HG03354 (cell line): ENCODE data around the gene NRG3.
"Not testable (repeated sequence)": the region's sequence is repeated elsewhere in the genome, so short reads cannot be mapped to it uniquely, and the experiment has no call there.

ENCODE experiments used
- ATAC-seq: cut with Tn5 transposase; IDR thresholded peaks from one replicate; pipeline ENCODE4 v1.9.1; 2021; ENCODE audit warnings: mild to moderate bottlenecking; ENCODE audit not compliant: unreplicated experiment, poor library complexity, severe bottlenecking

The NRG3 gene

GRCh38 chr10:82910301-82910700 is 1035.3 kb downstream of the NRG3 start:
- ATAC-seq = no peak

DNA sequence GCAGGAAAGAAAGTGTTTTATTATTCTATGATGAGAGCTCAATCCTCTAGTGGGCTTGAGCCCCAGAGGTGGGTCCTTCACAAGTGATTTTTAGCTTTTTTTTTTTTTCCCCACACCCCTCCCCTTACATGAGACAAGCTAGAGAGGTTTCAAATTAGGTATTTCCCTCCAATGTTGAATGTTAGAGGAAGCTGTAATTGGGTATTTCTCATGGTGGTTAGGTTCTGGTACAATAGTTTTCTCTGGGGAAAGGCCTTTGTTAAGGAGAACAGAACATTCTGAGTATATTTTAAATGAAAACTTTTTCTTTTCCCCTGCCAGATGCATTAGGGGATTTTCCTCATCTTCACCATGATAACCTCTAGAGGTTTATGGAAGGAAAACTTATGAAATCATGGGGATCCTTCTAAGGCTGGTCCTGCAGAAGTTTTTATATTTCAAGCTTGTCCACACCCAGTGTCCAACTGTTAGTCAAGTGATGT is 1039.7 kb downstream of the NRG3 start:
- no peak for ATAC-seq

DNA sequence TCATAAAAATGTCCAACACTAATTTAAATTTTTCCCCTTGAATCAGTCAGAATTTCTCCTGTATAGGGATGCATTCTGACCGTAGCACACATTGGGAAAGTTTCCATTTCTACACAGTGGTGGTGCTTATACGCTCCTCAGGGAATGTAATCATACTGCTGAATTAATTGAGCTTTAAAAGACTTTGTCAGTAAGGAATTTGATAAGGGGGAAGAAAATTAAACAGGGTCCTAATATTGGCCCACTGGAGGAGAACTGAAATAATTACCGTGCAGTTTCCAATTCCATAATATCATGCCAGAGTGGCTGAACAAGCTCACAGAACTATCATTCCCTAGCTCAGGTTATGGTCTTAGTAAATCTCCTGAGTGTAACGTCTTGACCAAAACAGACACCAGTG is 1041.9 kb downstream of the NRG3 start:
- ATAC-seq = no peak

- no peak for ATAC-seq
These were observed 1043.0 kb downstream of the NRG3 start for GRCh38 chr10:82918022-82918421.

- no peak for ATAC-seq
These were observed 1047.1 kb downstream of the NRG3 start for GRCh38 chr10:82922046-82922445.

DNA sequence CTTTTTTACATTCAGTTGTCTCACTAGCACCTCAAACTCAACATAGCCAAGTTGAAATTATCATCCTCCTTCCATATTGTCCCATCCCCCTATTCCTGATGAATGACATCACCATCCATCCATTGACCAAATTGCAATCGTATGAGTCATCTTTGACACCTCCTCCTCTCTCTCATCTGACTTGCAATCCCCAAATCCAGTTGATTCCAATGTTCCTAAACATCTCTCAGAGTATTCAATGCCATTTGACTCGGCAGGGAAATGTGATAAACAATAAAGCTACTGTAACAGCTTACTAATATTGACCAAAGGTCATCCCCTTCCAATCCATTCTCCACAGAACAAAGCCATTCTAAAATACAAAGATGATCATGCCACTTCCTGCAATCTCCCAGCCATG is 1047.8 kb downstream of the NRG3 start:
- ATAC-seq = no peak

GRCh38 chr10:82924711-82925110 is 1049.7 kb downstream of the NRG3 start:
- no peak for ATAC-seq

DNA sequence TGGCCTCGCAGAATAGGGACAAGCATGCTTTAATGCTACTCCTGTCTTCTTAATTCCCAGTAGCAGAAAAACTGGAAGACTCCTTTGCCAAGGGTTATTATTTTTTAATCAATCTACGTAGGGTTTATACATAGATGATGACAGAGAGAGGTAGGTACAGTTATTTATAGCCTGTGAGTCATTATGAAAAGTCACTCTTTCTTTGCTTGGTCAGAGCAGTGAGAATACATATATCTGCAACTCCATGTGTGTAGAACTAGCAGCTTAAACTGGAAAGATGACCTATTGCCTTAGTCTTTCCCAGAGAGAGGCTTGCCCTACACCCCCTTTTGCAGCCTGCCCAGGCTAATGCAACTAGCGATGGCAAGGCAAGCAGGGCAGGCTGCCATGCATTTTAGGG is 1050.6 kb downstream of the NRG3 start:
- ATAC-seq = no peak

DNA sequence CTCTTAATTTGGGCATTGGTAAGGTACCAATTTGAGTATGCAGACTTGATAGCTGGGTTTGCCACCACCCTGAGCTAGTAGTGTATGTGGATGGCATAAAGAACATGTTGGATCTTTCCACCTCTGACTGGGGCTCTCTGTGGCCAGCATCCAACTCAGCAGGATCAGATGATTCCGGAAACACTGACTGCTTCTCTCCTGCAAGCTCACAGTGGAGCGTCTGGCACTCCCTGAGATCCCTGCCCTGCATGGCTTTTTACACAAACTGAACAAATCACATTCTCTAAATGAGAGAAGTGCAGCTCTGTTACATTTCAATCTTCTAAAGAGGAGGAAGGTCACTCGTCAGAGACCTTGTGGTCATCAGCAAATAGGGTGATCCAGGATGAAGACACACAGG is 1057.5 kb downstream of the NRG3 start:
- ATAC-seq = no peak

DNA sequence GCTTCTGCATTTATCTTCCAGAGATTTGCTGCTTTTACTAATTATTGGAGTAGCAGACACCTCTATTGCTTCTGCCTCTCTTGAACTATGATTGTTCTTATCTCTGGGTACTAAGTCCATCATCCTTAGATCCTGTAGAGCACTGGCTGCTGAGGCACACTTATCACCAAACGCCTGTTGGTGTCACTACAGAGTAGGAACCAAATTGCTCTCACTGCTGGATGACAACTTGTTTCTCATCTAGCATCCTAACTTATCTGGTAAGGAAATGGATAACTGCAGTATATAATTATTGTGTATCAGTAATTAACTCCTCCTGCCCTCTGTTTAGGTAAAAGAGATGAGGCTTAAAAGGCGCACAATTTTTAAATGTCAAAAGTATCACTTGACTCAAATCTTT is 1059.4 kb downstream of the NRG3 start:
- no peak for ATAC-seq

DNA sequence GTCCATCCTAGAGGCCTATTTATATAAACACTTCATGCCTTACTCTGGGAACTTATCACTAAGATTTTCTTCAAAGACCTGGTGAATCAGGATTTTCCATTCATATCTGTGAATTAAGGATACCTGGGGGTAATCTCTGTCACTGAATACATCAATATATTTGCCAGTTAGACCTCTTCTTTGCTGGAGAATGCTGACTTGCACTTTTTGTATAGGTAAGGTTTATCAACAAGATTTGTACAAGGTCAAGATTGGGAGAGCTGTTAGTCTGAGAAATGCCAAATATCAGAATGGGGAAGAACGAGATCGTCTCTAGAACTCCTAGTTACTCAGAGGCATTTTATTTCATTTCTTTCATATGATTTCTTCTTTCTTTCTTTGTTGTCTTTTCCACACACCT is 1060.0 kb downstream of the NRG3 start:
- no peak for ATAC-seq

GRCh38 chr10:82938331-82938730 is 1063.3 kb downstream of the NRG3 start:
- ATAC-seq = no peak

- ATAC-seq = no peak
These were observed 1067.5 kb downstream of the NRG3 start for GRCh38 chr10:82942286-82943099.

DNA sequence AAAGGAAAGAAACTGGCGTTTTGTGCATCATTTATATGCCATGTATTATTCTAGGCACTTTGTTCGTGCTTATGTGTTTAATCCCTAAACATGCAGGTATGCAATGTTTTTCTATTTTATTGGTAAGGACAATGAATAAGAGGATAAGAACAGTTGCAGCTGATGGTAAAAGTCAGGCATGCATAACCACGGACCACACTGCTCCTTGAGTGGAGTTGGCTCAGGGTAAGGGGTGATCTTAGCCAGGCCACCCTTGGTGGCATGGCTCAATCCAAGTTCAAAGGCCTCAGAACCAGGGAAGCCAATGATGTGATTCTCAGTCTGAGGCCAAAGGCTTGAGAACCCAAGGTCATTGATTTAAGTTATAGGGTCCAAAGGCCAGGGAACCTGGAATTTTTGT is 1068.1 kb downstream of the NRG3 start:
- ATAC-seq = no peak

DNA sequence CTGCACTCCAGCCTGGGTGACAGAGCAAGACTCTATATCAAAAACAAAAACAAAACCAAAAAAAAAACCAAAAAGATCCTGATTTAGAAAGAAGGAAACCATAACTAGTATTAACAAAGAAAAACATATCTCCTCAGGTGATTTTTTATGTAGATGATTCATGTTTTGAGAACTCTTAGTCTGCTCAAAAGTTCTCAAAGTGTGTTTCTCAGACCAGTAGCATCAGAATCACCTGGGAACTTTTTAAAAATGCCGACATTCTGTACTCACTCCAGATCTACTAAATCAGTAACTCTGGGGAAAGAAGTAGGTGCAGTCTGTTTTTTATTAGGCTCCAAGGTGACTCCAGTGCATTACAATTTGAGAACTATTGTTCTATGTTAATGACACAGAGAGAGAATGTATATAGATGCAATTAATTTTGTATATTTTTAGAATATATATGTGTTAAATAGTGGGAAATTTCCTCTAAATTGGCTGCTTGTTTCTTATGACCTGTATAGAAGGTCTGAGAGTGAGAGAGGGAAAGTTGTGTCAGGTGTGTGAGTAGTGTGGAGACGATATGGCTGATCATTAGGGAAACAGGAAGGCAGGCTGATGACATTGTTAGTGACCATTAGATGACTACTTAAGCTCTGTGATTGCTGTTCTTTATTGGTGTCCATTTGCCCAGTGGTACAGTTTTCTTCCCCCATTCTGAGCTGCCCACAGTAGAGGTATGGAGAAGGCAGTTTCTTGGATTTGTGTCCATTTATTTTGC is 1075.0 kb downstream of the NRG3 start:
- ATAC-seq = no peak

GRCh38 chr10:82953331-82953730 is 1078.3 kb downstream of the NRG3 start:
- ATAC-seq = no peak

DNA sequence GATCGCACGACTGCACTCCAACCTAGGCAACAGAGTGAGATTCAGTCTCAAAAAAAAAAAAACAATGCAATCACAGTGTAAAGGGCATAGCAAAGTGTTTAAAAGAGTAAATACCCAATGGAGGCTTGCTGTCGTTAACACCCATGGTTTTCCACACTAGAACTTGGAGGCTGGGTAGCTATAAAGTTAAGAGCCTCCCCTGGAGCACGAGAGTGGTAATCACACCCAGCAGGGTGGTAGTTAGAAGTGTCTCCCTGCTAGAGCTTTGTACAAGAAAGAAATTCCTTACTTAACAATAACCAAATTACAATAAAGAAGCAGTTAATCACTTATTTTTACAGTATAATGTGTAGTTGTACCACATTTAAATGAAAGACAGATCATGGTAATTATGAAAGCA is 1078.9 kb downstream of the NRG3 start:
- no peak for ATAC-seq

- ATAC-seq = not testable (repeated sequence)
These were observed 1085.5 kb downstream of the NRG3 start for GRCh38 chr10:82960421-82961060.

GRCh38 chr10:82961864-82962263 is 1086.9 kb downstream of the NRG3 start:
- ATAC-seq = no peak

GRCh38 chr10:82966130-82966529 is 1091.1 kb downstream of the NRG3 start:
- ATAC-seq = no peak

- no peak for ATAC-seq
These were observed 1093.5 kb downstream of the NRG3 start for GRCh38 chr10:82968533-82968932.
